Hepatocyte (in vitro differentiated cells): ENCODE results near the gene LMCD1. TPM values are rescaled to one million over a fixed set of nuclear protein-coding genes. Genes with fewer than 3 reads are reported as not detected.

ENCODE experiments used
- DNase-seq: peaks from one replicate; pipeline ENCODE4 v3.0.0-alpha.2; 2016; ENCODE audit warnings: low spot score
- H2AFZ ChIP-seq: fragments of 200-600 bp; sonication (generic); 2 replicates; pipeline ENCODE4 v1.6.0; 2016; ENCODE audit warnings: antibody characterized with exemption, mild to moderate bottlenecking
- H3K27ac ChIP-seq: fragments of 200-600 bp; sonication (generic); 2 replicates; pipeline ENCODE4 v1.5.1; 2016; ENCODE audit warnings: mild to moderate bottlenecking
- H3K27me3 ChIP-seq: fragments of 200-600 bp; sonication (generic); 2 replicates; pipeline ENCODE4 v1.6.1; 2016
- H3K36me3 ChIP-seq: fragments of 200-600 bp; sonication (generic); replicated peaks from 2 replicates; pipeline ENCODE4 v1.5.1; 2016; ENCODE audit warnings: low read depth; ENCODE audit not compliant: insufficient read depth
- H3K4me1 ChIP-seq: fragments of 200-600 bp; sonication (generic); 2 replicates; pipeline ENCODE4 v1.5.1; 2016; ENCODE audit warnings: mild to moderate bottlenecking, moderate library complexity; ENCODE audit not compliant: insufficient read depth
- H3K4me2 ChIP-seq: fragments of 200-600 bp; sonication (generic); 2 replicates; pipeline ENCODE4 v1.6.0; 2016
- H3K4me3 ChIP-seq: fragments of 200-600 bp; sonication (generic); 2 replicates; pipeline ENCODE4 v1.5.1; 2016; ENCODE audit warnings: mild to moderate bottlenecking
- H3K79me2 ChIP-seq: fragments of 200-600 bp; sonication (generic); 2 replicates; pipeline ENCODE4 v1.6.0; 2017; ENCODE audit warnings: mild to moderate bottlenecking
- H3K9me2 ChIP-seq: fragments of 200-600 bp; sonication (generic); replicated peaks from 2 replicates; pipeline ENCODE4 v1.6.0; 2017; ENCODE audit warnings: mild to moderate bottlenecking; ENCODE audit not compliant: insufficient read depth
- H3K9me3 ChIP-seq: fragments of 200-600 bp; sonication (generic); 2 replicates; pipeline ENCODE4 v1.5.1; 2016; ENCODE audit warnings: low read depth, mild to moderate bottlenecking
- H4K20me1 ChIP-seq: fragments of 200-600 bp; sonication (generic); 2 replicates; pipeline ENCODE4 v1.6.0; 2016; ENCODE audit warnings: mild to moderate bottlenecking; ENCODE audit not compliant: insufficient read depth, poor library complexity, severe bottlenecking
- EZH2 ChIP-seq: fragments of 200-600 bp; sonication (generic); IDR thresholded peaks from 2 replicates; pipeline ENCODE4 v1.6.1; 2016; ENCODE audit warnings: antibody characterized with exemption, mild to moderate bottlenecking, borderline replicate concordance
- EZH2phosphoT487 ChIP-seq: fragments of 200-600 bp; sonication (generic); IDR thresholded peaks from one replicate; pipeline ENCODE4 v1.6.1; 2018; ENCODE audit warnings: antibody characterized with exemption, mild to moderate bottlenecking, low read depth, moderate library complexity; ENCODE audit not compliant: unreplicated experiment, severe bottlenecking
- WGBS: methylation state at CpG from one replicate; pipeline ENCODE4 v1.1.6; 2016; ENCODE audit warnings: low lambda C conversion rate; ENCODE audit errors: missing lambda C conversion rate; 5-methylcytosine and 5-hydroxymethylcytosine counted together
- polyA plus RNA-seq: library from polyadenylated mRNA; unstranded; fragments of >200 nt; fragmentation: Nextera tagmentation; extraction: Ambion mirVana; gene quantifications from 2 replicates; pipeline ENCODE4 v1.2.1, GENCODE V29; 2016
- total RNA-seq: library from RNA; depleted of rRNA; stranded (reverse); fragments of >200 nt; gene quantifications from 2 replicates; pipeline ENCODE4 v1.2.3, GENCODE V29; 2014
- TF ChIP-seq, protein P1 (sequence below): fragments of 200-600 bp; sonication (generic); IDR thresholded peaks from 2 replicates; pipeline ENCODE4 v1.5.1; 2016; ENCODE audit warnings: antibody characterized with exemption, mild to moderate bottlenecking; ENCODE audit not compliant: poor library complexity

Gene LMCD1
- total and polyA plus RNA-seq, 2 experiments from 2014 or later: 195 to 347 TPM

DNA sequence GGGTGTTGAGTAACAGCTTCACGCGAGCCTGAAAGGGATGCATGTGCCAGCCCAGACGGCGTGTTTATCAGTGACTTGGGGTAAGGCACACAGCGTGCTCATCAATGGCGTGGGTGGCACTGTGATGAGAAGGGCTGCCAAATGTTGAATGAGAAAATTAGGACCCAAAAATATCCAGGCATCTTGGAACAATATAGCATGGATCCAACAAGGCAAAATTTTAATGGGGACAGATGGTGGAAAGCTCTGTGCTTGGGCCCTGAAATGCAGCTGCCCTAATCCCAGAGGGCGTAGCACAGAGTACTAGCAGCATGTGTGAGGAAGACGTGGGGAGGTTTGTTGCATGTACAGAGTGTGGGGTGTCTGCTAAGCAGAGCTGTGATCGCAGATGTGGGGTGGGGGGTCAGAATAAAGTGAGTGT lies 94.1 kb downstream of the LMCD1 start:
- WGBS: 91% methylated on average over 9 of the region's 9 CpGs
- no peak for TF ChIP-seq EZH2
- TF ChIP-seq EZH2phosphoT487: no peak
- TF ChIP-seq, protein P1, sequence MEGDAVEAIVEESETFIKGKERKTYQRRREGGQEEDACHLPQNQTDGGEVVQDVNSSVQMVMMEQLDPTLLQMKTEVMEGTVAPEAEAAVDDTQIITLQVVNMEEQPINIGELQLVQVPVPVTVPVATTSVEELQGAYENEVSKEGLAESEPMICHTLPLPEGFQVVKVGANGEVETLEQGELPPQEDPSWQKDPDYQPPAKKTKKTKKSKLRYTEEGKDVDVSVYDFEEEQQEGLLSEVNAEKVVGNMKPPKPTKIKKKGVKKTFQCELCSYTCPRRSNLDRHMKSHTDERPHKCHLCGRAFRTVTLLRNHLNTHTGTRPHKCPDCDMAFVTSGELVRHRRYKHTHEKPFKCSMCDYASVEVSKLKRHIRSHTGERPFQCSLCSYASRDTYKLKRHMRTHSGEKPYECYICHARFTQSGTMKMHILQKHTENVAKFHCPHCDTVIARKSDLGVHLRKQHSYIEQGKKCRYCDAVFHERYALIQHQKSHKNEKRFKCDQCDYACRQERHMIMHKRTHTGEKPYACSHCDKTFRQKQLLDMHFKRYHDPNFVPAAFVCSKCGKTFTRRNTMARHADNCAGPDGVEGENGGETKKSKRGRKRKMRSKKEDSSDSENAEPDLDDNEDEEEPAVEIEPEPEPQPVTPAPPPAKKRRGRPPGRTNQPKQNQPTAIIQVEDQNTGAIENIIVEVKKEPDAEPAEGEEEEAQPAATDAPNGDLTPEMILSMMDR: no peak

DNA sequence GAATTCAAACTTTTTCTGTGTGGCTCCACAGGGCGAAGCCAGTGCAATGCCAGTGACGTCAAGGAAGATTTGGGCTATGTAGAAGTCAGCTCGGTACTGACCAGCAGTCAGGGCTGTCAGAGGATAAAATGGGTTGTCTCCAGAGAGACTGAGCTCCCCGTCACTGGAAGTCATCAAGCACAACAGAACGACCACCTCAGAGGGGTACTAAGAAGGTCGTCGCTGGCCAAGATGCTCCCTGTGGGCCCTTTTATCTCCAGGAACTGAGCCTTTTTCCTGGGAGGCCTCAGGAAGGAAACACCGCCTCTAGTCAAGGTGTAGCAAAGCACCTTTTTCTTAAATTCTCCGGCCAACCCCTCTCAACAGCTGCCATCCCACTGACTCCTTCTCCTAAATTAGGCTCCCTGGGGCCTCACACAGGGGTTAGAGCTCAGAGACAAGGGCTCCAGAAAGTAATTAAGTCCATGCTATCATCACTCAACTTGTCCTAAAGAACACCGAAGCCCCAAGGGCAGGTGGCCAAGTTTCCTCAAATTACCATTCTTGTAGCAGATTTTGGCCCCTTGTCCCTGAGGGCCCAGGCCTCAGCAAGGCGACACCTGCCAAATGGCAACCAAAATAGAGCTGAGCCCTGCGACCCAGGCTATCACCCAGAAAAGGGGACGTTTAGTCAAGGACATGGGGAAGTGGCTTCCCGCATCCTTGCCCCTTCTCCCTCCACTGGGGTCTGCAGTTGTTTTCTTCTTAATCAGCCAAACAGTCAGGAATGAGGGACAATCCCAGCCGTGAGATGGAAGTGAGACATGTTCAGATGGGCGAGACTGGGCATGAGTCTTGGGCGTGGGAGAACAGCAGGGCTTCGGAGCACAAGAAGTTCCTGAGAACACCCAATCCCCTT lies 94.9 kb downstream of the LMCD1 start:
- Histone ChIP-seq H2AFZ (no peak overlapping the region), H3K4me1 (no peaks in the 10 kb centered on the region), H3K27me3 (no peaks in the 10 kb centered on the region), H3K9me2 (no peaks in the 10 kb centered on the region), H3K9me3 (no peaks in the 10 kb centered on the region), H3K27ac (no peak overlapping the region), H3K4me2 (no peak overlapping the region), H3K4me3 (no peak overlapping the region), H3K36me3 (no peaks in the 10 kb centered on the region), H4K20me1 (no peaks in the 10 kb centered on the region), H3K79me2 (no peaks in the 10 kb centered on the region)
- 85% methylated on average over 18 of the region's 18 CpGs for WGBS
- TF ChIP-seq EZH2phosphoT487: no peak
- TF ChIP-seq, protein P1: no peak
- no peak for TF ChIP-seq EZH2
- no peak for DNase-seq

More for the DNA sequence above, 94.1 kb downstream of the LMCD1 start:
- H3K9me3 ChIP-seq: no peaks in the 10 kb centered on the region
- no peak overlapping the region for H2AFZ ChIP-seq
- no peaks in the 10 kb centered on the region for H3K36me3 ChIP-seq
- H3K4me1 ChIP-seq: no peaks in the 10 kb centered on the region
- no peaks in the 10 kb centered on the region for H4K20me1 ChIP-seq
- H3K27ac ChIP-seq: no peak overlapping the region
- no peaks in the 10 kb centered on the region for H3K9me2 ChIP-seq
- no peaks in the 10 kb centered on the region for H3K79me2 ChIP-seq
- H3K4me2 ChIP-seq: no peak overlapping the region
- no peak for DNase-seq
- no peak overlapping the region for H3K4me3 ChIP-seq
- no peaks in the 10 kb centered on the region for H3K27me3 ChIP-seq

GRCh38 chr3:8597219-8597853 lies 95.7 kb downstream of the LMCD1 start:
- H3K4me1 ChIP-seq: no peaks in the 10 kb centered on the region
- WGBS: 78% methylated on average over 7 of the region's 7 CpGs
- no peaks in the 10 kb centered on the region for H3K9me2 ChIP-seq
- no peaks in the 10 kb centered on the region for H3K36me3 ChIP-seq
- no peak overlapping the region for H3K27ac ChIP-seq
- DNase-seq: no peak
- TF ChIP-seq, protein P1: no peak
- TF ChIP-seq EZH2 (no peak), EZH2phosphoT487 (no peak)
- no peak overlapping the region for H2AFZ ChIP-seq
- no peak overlapping the region for H3K4me3 ChIP-seq
- no peaks in the 10 kb centered on the region for H4K20me1 ChIP-seq
- H3K27me3 ChIP-seq: no peaks in the 10 kb centered on the region
- H3K9me3 ChIP-seq: no peaks in the 10 kb centered on the region
- H3K4me2 ChIP-seq: no peak overlapping the region
- H3K79me2 ChIP-seq: no peaks in the 10 kb centered on the region
